ENCODE data around the gene PSMD2.

PSMD2 gene

GRCh38 chr3:184345317-184346144, 46.5 kb downstream of the PSMD2 start:
- no peak for DNase-seq
- H3K27ac Mint-ChIP-seq, result no peak overlapping the region
- no peaks in the 10 kb centered on the region for H3K36me3 Mint-ChIP-seq
- H3K4me3 Mint-ChIP-seq, result no peak overlapping the region
- peaks cover 8% of the 10 kb centered on the region for H3K4me1 Mint-ChIP-seq
- H3K27me3 Mint-ChIP-seq, result no peaks in the 10 kb centered on the region
- CTCF ChIA-PET, result interaction anchor here (0.6 to 2.5 kb wide), 4 partner anchors 8 to 457 kb away, joined by 3 to 6 read pairs (median 4); no protein-coding TSS in a partner anchor
- no peaks in the 10 kb centered on the region for H3K9me3 Mint-ChIP-seq

- CTCF ChIA-PET, result interaction anchor here (1.1 to 2.5 kb wide), 2 partner anchors 8 to 25 kb away, joined by 3 to 6 read pairs; no protein-coding TSS in a partner anchor
- Mint-ChIP-seq H3K4me3 (no peak overlapping the region), H3K27me3 (no peaks in the 10 kb centered on the region), H3K9me3 (no peaks in the 10 kb centered on the region), H3K36me3 (no peaks in the 10 kb centered on the region), H3K27ac (no peak overlapping the region), H3K4me1 (no peaks in the 10 kb centered on the region)
- DNase-seq, result no peak
Measured at GRCh38 chr3:184346480-184347190, 47.6 kb downstream of the PSMD2 start.

DNA sequence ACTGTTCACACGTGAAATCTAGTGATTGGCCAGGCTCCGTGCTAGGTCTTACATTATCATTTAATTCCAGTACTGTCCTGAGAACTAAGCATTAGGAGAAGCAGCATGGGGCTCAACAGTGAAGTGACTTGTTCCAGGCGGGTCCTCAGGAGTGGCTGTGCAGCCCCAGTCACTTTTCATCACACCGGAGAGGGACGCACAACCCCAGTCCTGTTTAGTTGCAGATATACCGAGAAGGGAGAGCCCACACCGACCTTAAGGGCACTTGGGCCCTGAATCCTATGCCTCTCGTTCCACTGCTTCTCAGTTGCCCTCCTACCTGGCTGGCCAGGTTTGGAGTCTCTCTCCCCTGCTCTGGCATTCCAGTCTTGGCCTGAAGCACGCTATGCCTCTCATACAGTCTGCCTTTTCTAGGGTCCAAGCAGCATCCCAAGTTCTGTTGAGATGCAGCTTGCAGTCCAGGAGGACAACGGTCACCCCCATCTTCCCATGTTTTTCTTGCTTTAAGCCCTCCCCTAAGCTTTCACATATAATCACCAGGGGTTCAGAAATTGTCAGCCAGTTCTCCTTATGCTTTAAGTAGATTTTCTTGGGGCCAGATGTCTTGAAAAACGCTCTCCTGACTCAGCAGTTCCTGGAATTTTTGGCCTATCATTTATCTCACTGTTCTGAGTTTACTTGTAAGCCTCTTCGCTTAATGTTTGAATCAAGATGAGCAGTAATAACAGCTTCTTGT, 48.4 kb downstream of the PSMD2 start:
- no peaks in the 10 kb centered on the region for H3K4me1 Mint-ChIP-seq
- H3K36me3 Mint-ChIP-seq, result no peaks in the 10 kb centered on the region
- H3K9me3 Mint-ChIP-seq, result no peaks in the 10 kb centered on the region
- no peak overlapping the region for H3K4me3 Mint-ChIP-seq
- CTCF ChIA-PET, result interaction anchor here (2.5 kb wide), 1 partner anchor 24 kb away, joined by 6 read pairs; no protein-coding TSS in a partner anchor
- no peak for DNase-seq
- H3K27ac Mint-ChIP-seq, result no peak overlapping the region
- no peaks in the 10 kb centered on the region for H3K27me3 Mint-ChIP-seq

GRCh38 chr3:184348057-184348382, 49.0 kb downstream of the PSMD2 start:
- H3K27me3 Mint-ChIP-seq, result no peaks in the 10 kb centered on the region
- CTCF ChIA-PET, result no interaction called here
- no peak for DNase-seq
- no peak overlapping the region for H3K4me3 Mint-ChIP-seq
- no peaks in the 10 kb centered on the region for H3K36me3 Mint-ChIP-seq
- H3K27ac Mint-ChIP-seq, result no peak overlapping the region
- H3K4me1 Mint-ChIP-seq, result no peaks in the 10 kb centered on the region
- H3K9me3 Mint-ChIP-seq, result no peaks in the 10 kb centered on the region

GRCh38 chr3:184349563-184350470, 50.8 kb downstream of the PSMD2 start:
- CTCF ChIA-PET, result no interaction called here
- H3K9me3 Mint-ChIP-seq, result no peaks in the 10 kb centered on the region
- no peak overlapping the region for H3K27ac Mint-ChIP-seq
- DNase-seq, result no peak
- no peaks in the 10 kb centered on the region for H3K36me3 Mint-ChIP-seq
- H3K4me3 Mint-ChIP-seq, result no peak overlapping the region
- no peaks in the 10 kb centered on the region for H3K4me1 Mint-ChIP-seq
- no peaks in the 10 kb centered on the region for H3K27me3 Mint-ChIP-seq

GRCh38 chr3:184350618-184351017, 51.6 kb downstream of the PSMD2 start:
- H3K27me3 Mint-ChIP-seq, result no peaks in the 10 kb centered on the region
- CTCF ChIA-PET, result no interaction called here
- no peak for DNase-seq

GRCh38 chr3:184351511-184352148, 52.6 kb downstream of the PSMD2 start:
- no peaks in the 10 kb centered on the region for H3K36me3 Mint-ChIP-seq
- DNase-seq, result no peak
- no peaks in the 10 kb centered on the region for H3K4me1 Mint-ChIP-seq
- no peak overlapping the region for H3K27ac Mint-ChIP-seq
- H3K27me3 Mint-ChIP-seq, result no peaks in the 10 kb centered on the region
- H3K4me3 Mint-ChIP-seq, result no peak overlapping the region
- no peaks in the 10 kb centered on the region for H3K9me3 Mint-ChIP-seq
- CTCF ChIA-PET, result interaction anchor here (1.1 to 1.4 kb wide), 3 partner anchors 9 to 189 kb away, joined by 3 read pairs; partner anchors contain the start of genes CLCN2 and POLR2H

More at GRCh38 chr3:184350618-184351017, 51.6 kb downstream of the PSMD2 start:
- Mint-ChIP-seq H3K9me3 (no peaks in the 10 kb centered on the region), H3K4me3 (no peak overlapping the region), H3K27ac (no peak overlapping the region), H3K36me3 (no peaks in the 10 kb centered on the region), H3K4me1 (no peaks in the 10 kb centered on the region)

DNA sequence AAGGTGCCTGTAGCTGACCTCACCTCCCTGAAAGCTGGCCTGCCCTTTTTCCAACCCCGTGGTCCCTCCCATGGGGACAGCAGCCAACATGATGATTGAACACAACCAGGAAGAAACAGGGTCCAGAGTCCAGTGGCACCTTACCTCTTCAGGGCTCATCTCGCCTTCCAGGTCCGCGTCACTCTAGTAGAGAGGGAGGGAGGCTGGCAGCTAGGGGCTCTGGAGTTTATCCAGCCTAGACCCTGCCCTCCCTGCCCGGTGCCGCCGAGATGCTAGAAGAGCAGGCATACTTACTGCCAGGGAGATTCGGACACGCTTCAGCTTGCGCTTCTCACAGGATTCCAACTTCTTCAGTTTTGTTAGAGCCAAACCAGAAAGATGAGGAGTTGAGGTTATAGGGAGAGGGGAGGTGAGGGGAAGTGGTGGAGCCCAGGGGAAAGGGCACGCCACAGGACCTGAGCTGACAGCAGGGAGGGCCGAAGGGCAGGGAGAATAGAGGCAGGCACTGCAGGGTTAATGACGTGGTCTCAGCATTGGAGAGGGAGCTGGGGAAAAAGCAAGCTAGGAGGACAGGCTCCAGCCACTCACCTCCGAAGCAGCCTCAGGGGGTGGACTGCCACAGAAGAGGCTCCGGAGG, 53.2 kb downstream of the PSMD2 start:
- Mint-ChIP-seq H3K36me3 (no peaks in the 10 kb centered on the region), H3K27me3 (no peaks in the 10 kb centered on the region), H3K4me1 (no peaks in the 10 kb centered on the region), H3K9me3 (no peaks in the 10 kb centered on the region), H3K4me3 (no peak overlapping the region), H3K27ac (no peak overlapping the region)
- CTCF ChIA-PET, result interaction anchor here (1.1 to 1.4 kb wide), 3 partner anchors 8 to 189 kb away, joined by 3 read pairs; partner anchors contain the start of genes CLCN2 and POLR2H
- DNase-seq, result no peak

GRCh38 chr3:184352897-184353545, 54.0 kb downstream of the PSMD2 start:
- DNase-seq, result no peak
- peaks cover under 1% of the 10 kb centered on the region for H3K27me3 Mint-ChIP-seq
- no peak overlapping the region for H3K27ac Mint-ChIP-seq
- H3K4me3 Mint-ChIP-seq, result no peak overlapping the region
- CTCF ChIA-PET, result interaction anchor here (0.9 to 2.8 kb wide), 10 partner anchors 9 to 204 kb away, joined by 3 to 15 read pairs (median 3); partner anchors contain the start of genes CLCN2, FAM131A and POLR2H
- H3K4me1 Mint-ChIP-seq, result no peaks in the 10 kb centered on the region
- no peaks in the 10 kb centered on the region for H3K36me3 Mint-ChIP-seq
- H3K9me3 Mint-ChIP-seq, result no peaks in the 10 kb centered on the region

DNA sequence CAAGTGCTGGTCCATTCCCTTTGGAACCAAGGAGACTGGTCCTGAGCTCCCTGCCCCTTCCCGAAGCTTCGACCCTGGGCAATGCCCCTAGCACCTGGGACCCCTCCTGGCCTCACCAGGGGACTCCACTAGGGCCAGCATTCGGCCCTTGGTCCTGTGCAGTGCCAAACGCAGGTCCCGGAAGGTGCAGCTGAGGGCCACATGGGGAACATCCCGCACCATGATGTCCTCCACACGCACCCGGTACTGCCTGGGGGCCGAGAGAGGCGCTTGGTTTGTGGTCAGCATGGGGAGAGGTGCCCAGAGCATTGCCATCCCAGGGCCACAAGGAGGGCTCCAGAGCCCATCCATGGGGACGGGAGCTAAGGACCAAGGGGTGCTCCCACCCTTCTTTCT, 54.5 kb downstream of the PSMD2 start:
- Mint-ChIP-seq H3K27me3 (peaks cover 6% of the 10 kb centered on the region), H3K27ac (no peak overlapping the region), H3K36me3 (no peaks in the 10 kb centered on the region), H3K4me1 (no peaks in the 10 kb centered on the region), H3K9me3 (no peaks in the 10 kb centered on the region), H3K4me3 (no peak overlapping the region)
- CTCF ChIA-PET, result interaction anchor here (0.6 to 2.8 kb wide), 15 partner anchors 8 to 204 kb away, joined by 3 to 15 read pairs (median 3); partner anchors contain the start of gene FAM131A
- DNase-seq, result no peak

- H3K27ac Mint-ChIP-seq, result no peak overlapping the region
- H3K4me1 Mint-ChIP-seq, result no peaks in the 10 kb centered on the region
- H3K9me3 Mint-ChIP-seq, result no peaks in the 10 kb centered on the region
- H3K27me3 Mint-ChIP-seq, result peaks cover 12% of the 10 kb centered on the region
- H3K36me3 Mint-ChIP-seq, result no peaks in the 10 kb centered on the region
- peak; percentile 72 for DNase-seq
- CTCF ChIA-PET, result interaction anchor here (0.6 to 2.8 kb wide), 16 partner anchors 9 to 203 kb away, joined by 3 to 15 read pairs (median 4); partner anchors contain the start of gene FAM131A
- no peak overlapping the region for H3K4me3 Mint-ChIP-seq
Measured at GRCh38 chr3:184354121-184354728, 55.2 kb downstream of the PSMD2 start.

GRCh38 chr3:184354754-184355153, 55.7 kb downstream of the PSMD2 start:
- no peak for DNase-seq
- H3K27me3 Mint-ChIP-seq, result peaks cover 15% of the 10 kb centered on the region
- no peak overlapping the region for H3K27ac Mint-ChIP-seq
- H3K4me3 Mint-ChIP-seq, result no peak overlapping the region
- H3K9me3 Mint-ChIP-seq, result no peaks in the 10 kb centered on the region
- CTCF ChIA-PET, result interaction anchor here (0.9 to 2.8 kb wide), 6 partner anchors 8 to 196 kb away, joined by 3 to 15 read pairs (median 4); partner anchors contain the start of gene FAM131A
- H3K36me3 Mint-ChIP-seq, result no peaks in the 10 kb centered on the region
- H3K4me1 Mint-ChIP-seq, result no peaks in the 10 kb centered on the region
